Activated CD8-positive, alpha-beta memory T cell treated with anti-CD3 and anti-CD28 coated beads, Interleukin-2, amount 50 U/mL, for 24 hours (primary cell): ENCODE data around the gene GCGR.

Experiments used
- DNase-seq: peaks from one replicate; pipeline ENCODE4 v3.0.0-alpha.2; 2020; ENCODE audit errors: extremely low read depth

Gene GCGR

DNA sequence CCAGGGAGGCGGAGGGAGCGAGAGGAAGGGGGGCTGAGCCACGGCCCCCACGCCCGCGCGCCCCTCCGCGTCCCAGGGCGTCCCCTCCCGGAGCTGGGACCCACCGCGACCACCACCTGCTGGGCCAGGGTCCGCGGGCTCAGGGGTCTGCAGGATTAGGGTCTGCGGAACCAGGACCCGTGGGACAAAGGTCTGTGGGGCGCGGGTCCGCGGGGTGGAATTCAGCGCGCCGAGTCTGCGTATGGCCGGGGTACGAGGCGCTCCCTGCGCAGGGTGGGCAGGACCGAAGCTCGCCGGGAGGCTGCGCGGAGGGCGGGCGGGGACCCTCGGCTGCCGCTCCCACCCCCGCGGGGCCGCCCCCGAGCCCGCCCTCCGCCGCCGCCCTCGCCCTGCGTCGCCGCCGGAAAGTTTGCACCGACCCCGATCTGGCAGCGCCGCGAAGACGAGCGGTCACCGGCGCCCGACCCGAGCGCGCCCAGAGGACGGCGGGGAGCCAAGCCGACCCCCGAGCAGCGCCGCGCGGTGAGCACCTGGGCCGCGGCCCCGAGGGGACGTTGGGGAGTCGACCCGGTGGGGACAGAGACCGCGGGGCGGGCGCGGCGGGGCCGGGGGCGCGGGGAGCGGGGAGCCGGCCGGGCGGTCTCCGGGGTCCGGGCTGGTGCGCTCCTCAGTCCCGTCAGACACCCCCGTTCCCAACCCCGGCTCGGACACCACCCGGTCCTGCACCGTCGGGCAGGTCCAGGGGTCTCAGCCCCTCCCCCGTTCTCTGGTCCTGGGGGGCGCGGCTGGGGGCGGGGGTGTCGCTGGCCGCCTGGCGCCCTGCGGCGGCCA is at the start of gene GCGR:
Gene GCGR, plus strand, starts transcription at position 423 of the 831 bp plus-strand sequence. CDS start 4,869 bp downstream, outside the sequence.
- no peak for DNase-seq

DNA sequence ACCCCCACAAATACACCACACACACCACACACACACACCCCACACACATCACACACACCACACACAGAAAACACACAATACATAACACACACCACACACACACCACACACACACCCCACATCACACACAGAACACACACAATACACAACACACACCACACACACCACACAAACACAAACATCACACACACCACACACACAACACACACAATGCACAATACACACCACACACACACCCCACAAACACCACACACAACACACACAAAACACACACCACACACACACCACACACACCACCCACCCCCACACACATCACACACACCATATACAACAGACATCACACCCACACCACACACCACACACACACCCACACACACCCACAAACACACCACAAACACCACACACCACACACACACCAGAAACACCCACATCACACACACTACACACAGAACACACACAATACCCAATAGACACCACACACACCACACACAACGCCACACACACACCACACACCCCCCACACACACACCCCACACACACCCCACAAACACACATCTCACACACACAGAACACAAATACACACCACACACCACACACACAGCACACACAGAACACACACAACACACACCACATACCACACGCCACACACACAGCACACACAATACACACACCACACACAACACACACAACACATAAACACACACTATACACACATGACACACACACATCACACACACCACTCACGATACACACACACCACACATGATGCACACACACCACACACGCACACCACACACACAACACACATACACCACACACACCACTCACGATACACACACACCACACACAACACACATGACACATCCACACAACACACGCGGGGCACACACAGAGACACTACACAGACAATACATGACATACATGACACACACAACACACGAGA is 11.0 kb upstream of the GCGR start:
- DNase-seq: no peak

DNA sequence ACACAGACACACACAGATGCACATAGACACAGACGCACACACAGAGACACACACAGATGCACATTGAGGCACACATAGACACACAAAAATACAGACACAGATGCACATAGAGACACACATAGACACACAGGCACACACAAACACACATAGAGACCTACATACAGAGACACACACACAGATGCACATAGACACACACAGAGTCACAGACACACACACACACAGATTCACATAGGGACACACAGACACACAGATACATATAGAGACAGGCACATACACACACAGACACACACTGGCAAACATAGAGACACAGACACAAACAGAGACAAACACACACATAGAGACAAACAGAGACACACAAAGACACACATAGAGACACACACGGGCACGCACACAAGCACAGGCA is 9.9 kb upstream of the GCGR start:
- DNase-seq: no peak

DNA sequence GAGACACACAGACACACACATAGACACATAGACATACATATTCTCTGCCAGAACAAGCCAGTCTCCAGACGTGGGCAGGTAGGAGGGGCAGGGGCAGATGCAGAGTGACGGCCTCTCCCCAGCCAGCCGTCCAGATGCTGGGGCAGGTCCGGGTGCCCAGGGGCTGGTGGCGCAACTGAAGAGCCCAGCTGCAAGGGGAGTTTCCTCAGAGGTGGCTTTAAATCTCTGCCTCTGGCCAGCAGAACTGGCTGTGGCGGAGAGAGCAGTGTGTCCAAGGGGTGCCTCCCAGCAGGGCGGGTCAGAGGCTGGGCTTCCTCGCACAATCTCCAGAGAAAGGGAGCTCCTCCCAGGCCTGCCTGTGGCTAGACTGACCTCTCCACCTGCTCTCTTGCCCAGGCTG is 9.4 kb upstream of the GCGR start:
- DNase-seq: no peak

DNA sequence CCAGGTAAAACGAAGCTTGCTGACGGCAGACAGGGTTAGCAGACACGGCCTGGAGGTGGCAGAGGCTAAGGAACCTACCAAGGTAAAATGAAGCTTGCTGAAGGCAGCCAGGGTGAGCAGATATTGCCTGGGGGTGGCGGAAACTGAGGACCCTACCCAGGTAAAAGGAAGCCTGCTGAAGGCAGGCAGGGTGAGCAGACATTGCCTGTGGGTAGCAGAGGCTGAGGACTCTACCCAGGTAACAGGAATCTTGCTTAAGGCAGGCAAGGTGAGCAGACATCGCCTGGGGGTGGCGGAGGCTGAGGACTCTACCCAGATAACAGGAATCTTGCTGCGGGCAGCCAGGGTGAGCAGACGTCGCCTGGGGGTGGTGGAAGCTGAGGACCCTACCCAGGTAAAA is 2.6 kb upstream of the GCGR start:
- no peak for DNase-seq

DNA sequence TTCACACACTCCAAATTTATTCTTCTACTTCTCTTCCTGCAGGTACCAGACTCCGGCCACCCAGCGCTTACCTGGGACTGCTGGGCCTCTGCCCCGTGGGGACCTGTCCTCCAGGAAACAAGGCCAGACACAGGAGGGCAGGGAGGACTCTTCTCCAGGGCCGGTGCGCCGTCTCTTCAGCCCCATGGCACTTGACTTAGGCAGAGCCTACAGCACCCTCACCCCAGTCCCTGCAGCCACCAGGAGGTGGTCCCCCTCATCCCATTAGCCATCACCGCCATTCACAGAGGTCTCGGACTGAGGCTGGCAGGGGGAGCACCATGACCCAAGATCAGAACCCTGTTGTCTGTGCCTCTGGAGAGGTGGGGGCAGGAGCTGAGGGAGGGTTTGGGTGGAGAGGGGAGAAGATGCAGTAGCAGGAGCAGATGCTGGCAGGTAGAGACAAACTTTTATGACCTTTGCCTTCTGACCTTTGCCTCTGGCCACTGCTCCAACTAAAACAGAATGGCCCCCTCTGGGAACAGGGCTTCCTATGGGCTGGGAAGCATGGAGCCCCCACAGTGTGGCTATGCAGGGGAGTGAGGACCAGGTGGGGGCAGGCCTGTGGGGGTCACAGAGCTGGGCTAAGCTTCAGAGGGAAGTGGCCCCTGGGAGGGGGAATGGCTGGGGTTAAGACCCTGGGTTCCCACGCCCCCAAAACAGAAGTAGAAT is 1.7 kb upstream of the GCGR start:
- DNase-seq: no peak

DNA sequence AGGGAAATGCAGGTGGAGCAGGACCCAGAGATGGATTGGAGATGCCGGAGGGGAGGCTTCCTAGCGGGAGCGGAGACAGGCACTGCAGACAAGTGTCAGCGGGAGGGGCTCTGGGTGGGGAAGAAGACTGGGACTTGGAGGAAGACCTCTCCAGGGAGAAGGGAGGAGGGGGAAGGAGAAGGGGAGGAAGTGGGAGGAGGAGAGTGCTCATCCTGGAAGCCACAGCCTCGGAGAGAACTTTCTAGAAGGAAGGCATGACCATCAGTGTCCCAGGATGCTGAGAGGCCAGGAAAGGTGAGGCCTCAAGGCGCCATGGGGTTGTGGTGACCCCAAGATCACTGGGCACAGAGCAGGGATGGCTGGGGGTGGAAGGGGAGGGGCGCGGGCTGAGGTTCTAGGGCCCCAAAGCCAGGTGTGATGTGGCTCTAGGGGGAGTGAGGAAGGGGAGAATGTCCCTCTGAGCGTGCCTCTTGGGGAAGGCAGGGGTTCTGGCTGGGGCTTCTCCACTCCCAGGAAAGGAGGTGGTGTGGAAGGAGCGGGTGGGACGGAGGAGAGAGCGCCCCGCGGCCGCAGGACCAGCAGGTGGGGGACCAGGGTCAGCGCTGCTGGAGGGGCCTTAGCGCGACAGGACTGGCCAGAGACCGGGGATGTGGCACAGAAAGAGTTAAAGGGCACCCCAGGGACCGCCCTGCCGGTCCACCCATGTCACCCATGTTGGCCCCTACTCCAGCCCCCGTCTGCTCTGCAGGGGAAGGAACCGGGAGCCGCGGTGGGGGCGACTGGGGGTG is 900 bp upstream of the GCGR start:
- DNase-seq: no peak

DNA sequence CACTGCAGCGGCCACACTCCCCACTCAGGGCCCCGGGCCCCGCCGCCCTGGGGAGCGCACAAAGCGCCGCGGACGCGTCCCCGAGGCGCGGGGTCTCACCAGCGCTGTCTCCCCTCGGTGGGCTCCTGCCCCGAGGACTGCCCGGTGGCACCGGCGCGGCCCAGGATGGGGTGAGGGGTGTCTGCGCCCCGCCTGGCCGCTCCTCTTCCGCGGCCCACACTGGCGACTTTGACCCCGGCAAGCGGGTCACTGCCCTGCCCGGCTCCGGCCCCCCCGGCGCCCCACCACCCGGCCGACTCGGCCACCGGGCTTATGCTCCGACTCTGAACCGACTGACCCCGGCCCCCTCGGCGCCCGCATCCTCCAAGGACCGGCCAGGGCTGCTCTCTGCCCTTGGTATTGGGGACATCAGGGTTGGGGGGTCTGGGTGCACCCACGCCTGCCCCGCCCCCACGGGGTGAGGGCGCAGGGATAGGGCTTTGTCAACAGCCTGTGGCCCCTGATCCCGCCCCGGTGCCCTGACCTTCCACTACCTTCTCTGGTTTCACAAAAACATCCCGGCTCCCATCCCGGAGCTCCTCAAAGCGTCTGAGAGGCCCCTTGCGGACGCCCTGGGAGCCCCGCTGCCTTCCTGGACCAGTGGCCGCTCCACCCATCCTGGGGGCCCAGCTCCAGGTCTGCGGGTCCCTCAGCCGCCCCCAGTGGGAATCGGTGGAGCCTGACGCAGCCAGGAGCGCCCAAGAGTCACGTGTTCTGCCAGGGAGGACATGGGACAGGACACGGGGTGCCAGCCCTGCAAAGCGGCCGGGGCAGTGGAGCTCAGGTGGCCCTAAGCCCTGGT is 829 bp downstream of the GCGR start:
- DNase-seq: no peak

DNA sequence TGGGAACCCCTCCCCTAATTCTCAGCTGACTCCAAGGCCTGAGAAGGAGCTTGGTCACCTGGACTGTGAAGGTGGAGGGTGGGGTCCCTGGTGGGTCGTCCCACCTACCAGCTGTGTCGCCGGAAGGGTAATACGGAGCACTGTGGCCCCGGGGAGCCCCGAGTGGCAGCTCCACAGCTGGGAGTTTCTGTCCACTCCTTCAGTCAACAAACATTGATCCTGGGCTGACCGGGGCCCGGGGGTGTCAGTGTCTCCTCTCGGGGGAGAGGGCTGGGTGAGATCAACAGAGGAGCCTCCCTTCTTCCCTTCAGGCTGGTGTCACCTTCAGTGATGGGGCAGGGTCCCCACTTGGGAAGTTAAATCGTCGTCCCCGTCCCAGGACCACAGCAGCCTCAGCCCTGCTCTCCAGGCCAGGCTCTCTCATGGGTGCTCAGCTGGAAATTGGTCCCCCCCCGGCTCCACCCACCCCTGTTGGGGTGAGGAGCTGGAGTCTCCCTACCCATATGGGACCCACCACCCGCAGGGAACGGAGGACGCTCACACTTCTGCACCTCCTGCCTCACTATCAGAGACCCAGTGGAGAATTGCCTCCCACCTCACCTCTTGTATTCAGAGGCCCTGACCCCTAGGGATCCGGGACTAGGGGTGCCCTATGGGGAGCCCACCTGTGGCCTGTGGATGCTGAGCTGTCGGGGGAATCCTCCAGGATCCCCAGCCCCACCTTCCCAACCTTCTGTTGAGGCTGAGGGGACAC is 1.9 kb downstream of the GCGR start:
- DNase-seq: no peak

DNA sequence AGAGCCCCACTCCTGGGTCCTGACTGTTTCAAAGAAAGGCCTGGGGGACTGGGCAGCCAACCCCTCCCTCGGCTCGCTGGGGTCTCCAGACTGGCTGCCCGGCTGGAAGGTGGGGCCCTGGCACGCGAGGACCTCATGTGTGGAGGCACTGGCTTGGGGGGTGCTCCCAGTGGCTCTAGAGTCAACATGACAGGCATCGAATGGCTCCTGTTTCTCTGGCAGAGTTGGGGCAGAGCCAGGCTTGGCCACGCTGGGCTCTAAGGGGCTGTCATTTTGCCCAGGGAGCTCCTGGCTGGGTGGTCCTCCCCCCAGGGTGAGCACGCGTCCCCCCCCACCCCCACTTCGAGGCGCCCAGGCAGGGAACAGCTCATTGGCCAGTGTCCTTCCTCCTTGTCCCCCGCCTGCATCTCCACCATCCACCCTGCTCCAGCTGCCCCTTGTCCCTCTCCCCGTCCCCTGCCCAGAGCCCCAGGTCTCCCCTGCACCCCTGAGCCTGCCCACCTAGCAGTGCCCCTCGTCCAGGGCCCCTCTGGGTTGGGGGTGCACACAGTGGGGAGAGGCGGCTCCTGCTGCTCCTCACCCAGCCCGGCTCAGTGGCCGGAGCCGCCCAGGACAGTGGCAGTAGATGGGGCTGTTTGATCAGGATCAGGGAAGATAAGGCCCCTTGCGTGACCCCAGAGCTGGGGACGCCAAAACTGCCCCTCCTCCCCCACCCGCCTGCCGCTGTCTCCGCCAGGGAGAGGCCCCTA is 2.7 kb downstream of the GCGR start:
- no peak for DNase-seq

DNA sequence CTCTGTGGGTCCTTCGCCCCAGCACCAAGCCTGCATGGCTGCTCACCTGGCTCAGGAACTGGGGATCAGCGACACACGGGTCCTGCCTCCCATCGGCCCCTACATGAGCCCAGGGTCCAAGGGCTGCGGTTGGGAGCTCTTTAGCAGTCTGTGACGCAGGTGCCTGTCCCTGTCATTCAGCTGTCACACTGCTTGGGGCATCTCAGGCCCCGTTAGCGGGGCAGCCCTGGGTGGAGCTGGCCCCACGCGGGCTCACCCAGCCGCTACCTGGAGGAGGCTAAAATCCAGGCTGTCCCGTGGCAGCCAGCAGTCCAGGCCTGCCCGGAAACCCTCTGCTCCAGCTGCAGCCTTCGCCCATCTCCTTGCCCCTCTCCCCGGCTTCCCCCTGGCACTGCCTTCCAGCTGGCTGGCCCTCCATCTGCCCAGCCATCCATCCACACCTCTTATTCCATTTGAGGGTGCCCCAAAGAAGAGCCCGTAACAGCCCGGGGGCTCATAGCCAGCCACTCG is 3.3 kb downstream of the GCGR start:
- no peak for DNase-seq

DNA sequence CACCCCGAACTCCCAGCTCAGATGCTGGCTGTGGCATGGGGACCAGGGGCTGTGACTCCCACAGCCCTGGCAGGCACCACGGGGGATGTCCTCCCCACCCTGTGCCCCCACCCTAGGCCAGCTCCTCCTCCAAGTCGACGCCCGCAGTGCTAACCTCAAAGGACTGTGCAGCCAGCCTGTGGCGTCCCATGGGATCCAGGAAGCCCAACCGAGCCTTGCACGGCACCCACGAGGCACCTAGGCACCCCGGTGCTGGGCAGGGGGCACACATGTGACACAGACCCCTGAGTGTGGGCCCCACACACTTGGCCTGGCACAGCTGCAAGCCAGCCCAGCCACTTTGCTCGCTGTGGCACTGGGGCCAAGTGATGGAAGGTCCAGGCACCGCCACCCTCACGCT is 3.9 kb downstream of the GCGR start:
- no peak for DNase-seq

DNA sequence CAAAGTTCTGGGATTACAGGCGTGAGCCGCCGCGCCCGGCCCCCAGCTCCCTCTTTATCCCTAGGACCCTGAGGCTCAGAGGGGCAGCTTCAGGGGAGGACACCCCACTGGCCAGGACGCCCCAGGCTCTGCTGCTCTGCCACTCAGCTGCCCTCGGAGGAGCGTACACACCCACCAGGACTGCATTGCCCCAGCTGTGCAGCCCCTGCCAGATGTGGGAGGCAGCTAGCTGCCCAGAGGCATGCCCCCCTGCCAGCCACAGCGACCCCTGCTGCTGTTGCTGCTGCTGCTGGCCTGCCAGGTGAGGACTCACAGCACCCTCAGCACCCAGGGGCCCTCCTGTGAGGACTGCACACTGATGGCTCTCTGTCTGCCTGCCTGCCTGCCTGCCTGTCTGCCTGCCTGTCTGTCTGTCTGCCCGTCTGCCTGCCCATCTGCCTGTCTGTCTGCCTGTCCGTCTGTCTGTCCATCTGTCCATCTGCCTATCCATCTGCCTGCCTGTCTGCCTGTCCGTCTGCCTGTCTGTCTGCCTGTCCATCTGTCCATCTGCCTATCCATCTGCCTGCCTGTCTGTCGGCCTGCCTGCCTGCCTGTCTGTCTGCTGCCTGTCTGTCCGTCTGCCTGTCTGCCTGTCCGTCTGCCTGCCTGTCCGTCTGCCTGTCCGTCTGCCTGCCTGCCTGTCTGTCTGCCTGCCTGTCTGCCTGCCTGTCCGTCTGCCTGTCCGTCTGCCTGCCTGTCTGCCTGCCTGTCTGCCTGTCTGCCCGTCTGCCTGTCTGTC is 5.0 kb downstream of the GCGR start:
- no peak for DNase-seq

DNA sequence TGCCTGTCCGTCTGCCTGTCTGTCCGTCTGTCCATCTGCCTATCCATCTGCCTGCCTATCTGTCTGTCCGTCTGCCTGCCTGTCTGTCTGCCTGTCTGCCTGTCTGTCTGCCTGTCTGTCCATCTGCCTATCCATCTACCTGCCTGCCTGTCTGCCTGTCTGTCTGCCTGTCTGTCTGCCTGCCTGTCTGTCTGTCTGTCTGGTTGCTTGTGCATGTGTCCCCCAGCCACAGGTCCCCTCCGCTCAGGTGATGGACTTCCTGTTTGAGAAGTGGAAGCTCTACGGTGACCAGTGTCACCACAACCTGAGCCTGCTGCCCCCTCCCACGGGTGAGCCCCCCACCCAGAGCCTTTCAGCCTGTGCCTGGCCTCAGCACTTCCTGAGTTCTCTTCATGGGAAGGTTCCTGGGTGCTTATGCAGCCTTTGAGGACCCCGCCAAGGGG is 5.6 kb downstream of the GCGR start:
- no peak for DNase-seq

DNA sequence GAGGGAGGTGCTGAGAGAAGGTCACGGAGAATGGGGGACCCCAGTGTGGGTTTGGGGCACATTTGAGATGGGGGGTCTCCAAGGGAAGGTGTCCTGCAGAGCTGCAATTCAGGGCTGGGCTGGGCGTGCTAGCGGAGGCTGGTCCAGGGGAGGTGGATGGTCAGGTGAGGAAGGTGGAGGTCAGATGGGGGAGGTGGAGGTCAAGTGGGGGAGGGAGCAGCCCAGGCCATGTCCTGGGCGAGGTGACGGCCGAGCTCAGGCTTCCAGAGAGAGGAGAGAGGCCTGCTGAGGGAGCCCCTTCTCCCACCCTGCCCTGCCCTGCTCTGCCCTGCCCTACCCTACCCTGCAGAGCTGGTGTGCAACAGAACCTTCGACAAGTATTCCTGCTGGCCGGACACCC is 6.5 kb downstream of the GCGR start:
- no peak for DNase-seq

DNA sequence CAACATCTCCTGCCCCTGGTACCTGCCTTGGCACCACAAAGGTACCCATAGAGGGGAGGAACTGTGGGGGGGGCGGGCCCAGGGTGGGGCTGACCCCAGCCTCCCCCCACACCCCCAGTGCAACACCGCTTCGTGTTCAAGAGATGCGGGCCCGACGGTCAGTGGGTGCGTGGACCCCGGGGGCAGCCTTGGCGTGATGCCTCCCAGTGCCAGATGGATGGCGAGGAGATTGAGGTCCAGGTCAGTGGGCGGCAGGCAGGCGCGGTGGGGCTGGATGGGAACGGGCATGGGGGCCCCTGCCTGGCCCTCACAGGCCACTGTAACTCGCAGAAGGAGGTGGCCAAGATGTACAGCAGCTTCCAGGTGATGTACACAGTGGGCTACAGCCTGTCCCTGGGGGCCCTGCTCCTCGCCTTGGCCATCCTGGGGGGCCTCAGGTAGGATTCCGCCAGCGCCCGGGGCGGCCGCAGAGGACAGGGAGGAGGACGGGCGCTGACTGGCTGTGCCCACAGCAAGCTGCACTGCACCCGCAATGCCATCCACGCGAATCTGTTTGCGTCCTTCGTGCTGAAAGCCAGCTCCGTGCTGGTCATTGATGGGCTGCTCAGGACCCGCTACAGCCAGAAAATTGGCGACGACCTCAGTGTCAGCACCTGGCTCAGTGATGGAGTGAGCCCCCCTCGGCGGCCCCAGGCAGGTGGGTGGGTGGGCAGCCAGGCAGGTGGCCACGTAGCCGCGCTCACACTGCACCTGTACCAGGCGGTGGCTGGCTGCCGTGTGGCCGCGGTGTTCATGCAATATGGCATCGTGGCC is 7.1 kb downstream of the GCGR start:
- DNase-seq: no peak
